Caco-2 (cell line): ENCODE results near the gene CTXN1. TPM values are rescaled to one million over a fixed set of nuclear protein-coding genes. Genes with fewer than 3 reads are reported as not detected.
A peak's percentile ranks its signal among the peaks of the same experiment; 100 is the strongest.

Source experiments
- BruUV-seq: library from RNA; stranded (reverse); fragments of 400-500 nt; replicated peaks from 2 replicates; lab custom pipeline; 2021; lab: Mats Ljungman, UMichigan
- CTCF ChIA-PET: fragments of 300-600 bp; sonication (Branson Sonifier 250); formaldehyde crosslinking; loops from one replicate; lab custom pipeline; 2022; ENCODE audit warnings: antibody characterized with exemption; lab: Charles Lee
- POLR2A ChIA-PET: fragments of 300-600 bp; sonication (Branson Sonifier 250); formaldehyde crosslinking; loops from one replicate; lab custom pipeline; 2022; ENCODE audit warnings: antibody characterized with exemption; lab: Charles Lee
- DNase-seq, 2 experiments: peaks; one replicate each; pipeline versions ENCODE4 v3.0.0 to v3.0.0-alpha.2; 2020 to 2022
- H3K27me3 ChIP-seq: replicated peaks from 2 replicates; pipeline ENCODE4 v1.6.0; 2011; ENCODE audit warnings: low read length; ENCODE audit not compliant: control insufficient read depth, insufficient read depth
- H3K36me3 ChIP-seq: 2 replicates; pipeline ENCODE4 v1.5.1; 2011; ENCODE audit warnings: low read length; ENCODE audit not compliant: control insufficient read depth, insufficient read depth
- H3K4me1 ChIP-seq: fragments of 250-450 bp; sonication (Bioruptor Pico); 2 replicates; pipeline ENCODE4 v1.5.1; 2020; ENCODE audit warnings: mild to moderate bottlenecking
- H3K4me3 ChIP-seq: 2 replicates; pipeline ENCODE4 v1.5.1; 2011; ENCODE audit warnings: low read depth, mild to moderate bottlenecking, control low read depth, low read length
- H3K9me3 ChIP-seq: fragments of 250-450 bp; sonication (Bioruptor Pico); 2 replicates; pipeline ENCODE4 v1.5.1; 2020; ENCODE audit warnings: mild to moderate bottlenecking, moderate library complexity
- H3K27ac Mint-ChIP-seq: one replicate; pipeline ENCODE4 v1.8.0; 2022; ENCODE audit warnings: mixed read lengths; ENCODE audit not compliant: unreplicated experiment
- H3K27me3 Mint-ChIP-seq: one replicate; pipeline ENCODE4 v1.8.0; 2022; ENCODE audit warnings: mixed read lengths; ENCODE audit not compliant: insufficient read depth, unreplicated experiment
- H3K36me3 Mint-ChIP-seq: one replicate; pipeline ENCODE4 v1.8.0; 2022; ENCODE audit warnings: mild to moderate bottlenecking, mixed read lengths; ENCODE audit not compliant: insufficient read depth, unreplicated experiment
- H3K4me1 Mint-ChIP-seq: one replicate; pipeline ENCODE4 v1.8.0; 2022; ENCODE audit warnings: low read depth, mixed read lengths; ENCODE audit not compliant: unreplicated experiment
- H3K4me3 Mint-ChIP-seq: one replicate; pipeline ENCODE4 v1.8.0; 2022; ENCODE audit warnings: mild to moderate bottlenecking, moderate library complexity, mixed read lengths; ENCODE audit not compliant: unreplicated experiment
- H3K9me3 Mint-ChIP-seq: one replicate; pipeline ENCODE4 v1.8.0; 2022; ENCODE audit warnings: mixed read lengths; ENCODE audit not compliant: unreplicated experiment
- intact Hi-C: fragments of 100-400 bp; cut with micrococcal nuclease; formaldehyde crosslinking; loops from one replicate; pipeline ENCODE4 v1.10.0; 2022; ENCODE audit not compliant: unreplicated experiment
- total RNA-seq: library from RNA; stranded (reverse); gene quantifications from 2 replicates; pipeline ENCODE4 v1.2.3, GENCODE V29; 2022
- TF ChIP-seq, protein P1 (sequence below), 2 experiments: fragments of 200-600 bp in 1 of 2; IDR thresholded peaks; 1 replicate in 1 of 2; 2 replicates in 1 of 2; pipeline versions ENCODE4 v1.5.1 to v1.8.0; 2011 to 2022; ENCODE audit warnings: antibody characterized with exemption in 1 of 2, control low read depth in 1 of 2, inconsistent platforms in 1 of 2, low read depth in 1 of 2, low read length in 1 of 2, mild to moderate bottlenecking in 1 of 2, moderate library complexity in 1 of 2; ENCODE audit not compliant: insufficient read depth in 1 of 2, severe bottlenecking in 1 of 2, unreplicated experiment in 1 of 2

The CTXN1 gene
- total RNA-seq, 1 experiment from 2014 or later: 7.4 TPM

DNA sequence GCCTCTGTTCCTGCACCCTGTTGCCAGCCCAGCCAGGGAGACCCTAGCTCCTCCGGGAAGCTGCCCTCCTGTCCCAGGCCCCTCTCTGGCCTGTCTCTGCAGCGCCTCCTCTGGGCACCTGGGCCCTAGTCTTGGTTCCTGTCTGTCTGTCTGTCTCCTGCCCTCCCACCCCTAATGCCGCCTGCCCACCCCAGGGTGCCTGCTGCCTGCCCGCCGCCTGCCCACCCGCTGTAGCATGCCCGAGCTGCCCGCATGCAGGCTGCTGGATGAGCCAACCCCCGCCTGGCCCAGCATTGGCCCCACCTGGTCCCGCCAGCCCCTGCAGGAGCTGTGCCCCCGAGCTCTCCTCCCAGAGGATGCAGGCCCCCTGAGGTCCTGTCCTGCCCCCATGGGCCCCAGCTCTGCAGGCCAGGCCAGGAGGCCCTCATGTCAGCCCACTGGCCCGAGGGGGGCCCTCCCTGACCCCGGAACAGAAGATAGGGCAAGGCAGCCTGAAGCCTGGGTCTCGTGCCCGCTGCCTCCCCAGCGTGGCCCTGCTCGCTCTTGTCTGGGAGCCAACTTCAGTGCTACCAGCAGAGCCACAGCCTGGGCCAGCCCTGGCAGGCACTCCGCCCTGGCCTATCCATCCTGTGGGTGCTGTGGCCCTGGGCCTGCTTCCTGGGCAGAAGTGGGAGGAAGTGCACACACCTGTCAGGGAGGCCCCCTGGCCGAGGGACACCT, 17.0 kb downstream of the CTXN1 start:
- no peak overlapping the region for H3K27ac Mint-ChIP-seq
- Histone ChIP-seq H3K9me3 (no peaks in the 10 kb centered on the region), H3K36me3 (peaks cover 2% of the 10 kb centered on the region; the same call in 1 of the 2 replicates), H3K4me1 (peaks cover 9% of the 10 kb centered on the region; the same call in 1 of the 2 replicates), H3K4me3 (no peak overlapping the region), H3K27me3 (no peaks in the 10 kb centered on the region)
- DNase-seq: peak in 1 of 2 experiments; percentile 17
- no peaks in the 10 kb centered on the region for H3K27me3 Mint-ChIP-seq
- no TSS peak for BruUV-seq
- intact Hi-C loops: no loop called here
- TF ChIP-seq, protein P1, sequence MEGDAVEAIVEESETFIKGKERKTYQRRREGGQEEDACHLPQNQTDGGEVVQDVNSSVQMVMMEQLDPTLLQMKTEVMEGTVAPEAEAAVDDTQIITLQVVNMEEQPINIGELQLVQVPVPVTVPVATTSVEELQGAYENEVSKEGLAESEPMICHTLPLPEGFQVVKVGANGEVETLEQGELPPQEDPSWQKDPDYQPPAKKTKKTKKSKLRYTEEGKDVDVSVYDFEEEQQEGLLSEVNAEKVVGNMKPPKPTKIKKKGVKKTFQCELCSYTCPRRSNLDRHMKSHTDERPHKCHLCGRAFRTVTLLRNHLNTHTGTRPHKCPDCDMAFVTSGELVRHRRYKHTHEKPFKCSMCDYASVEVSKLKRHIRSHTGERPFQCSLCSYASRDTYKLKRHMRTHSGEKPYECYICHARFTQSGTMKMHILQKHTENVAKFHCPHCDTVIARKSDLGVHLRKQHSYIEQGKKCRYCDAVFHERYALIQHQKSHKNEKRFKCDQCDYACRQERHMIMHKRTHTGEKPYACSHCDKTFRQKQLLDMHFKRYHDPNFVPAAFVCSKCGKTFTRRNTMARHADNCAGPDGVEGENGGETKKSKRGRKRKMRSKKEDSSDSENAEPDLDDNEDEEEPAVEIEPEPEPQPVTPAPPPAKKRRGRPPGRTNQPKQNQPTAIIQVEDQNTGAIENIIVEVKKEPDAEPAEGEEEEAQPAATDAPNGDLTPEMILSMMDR (IDR thresholded peaks at IDR 0.05; ENCODE audit: insufficient read depth in 1 of 2, low read depth in 1 of 2, low read length in 1 of 2, severe bottlenecking in 1 of 2, unreplicated experiment in 1 of 2): no peak
- CTCF ChIA-PET: interaction anchor here (1.3 kb wide), 1 partner anchor 11 kb away, joined by 4 read pairs; the partner anchor contains the start of gene SNAPC2
- no peaks in the 10 kb centered on the region for H3K9me3 Mint-ChIP-seq
- no peak overlapping the region for H3K4me3 Mint-ChIP-seq
- H3K4me1 Mint-ChIP-seq: peaks cover 6% of the 10 kb centered on the region
- POLR2A ChIA-PET: no interaction called here
- peaks cover 44% of the 10 kb centered on the region for H3K36me3 Mint-ChIP-seq

DNA sequence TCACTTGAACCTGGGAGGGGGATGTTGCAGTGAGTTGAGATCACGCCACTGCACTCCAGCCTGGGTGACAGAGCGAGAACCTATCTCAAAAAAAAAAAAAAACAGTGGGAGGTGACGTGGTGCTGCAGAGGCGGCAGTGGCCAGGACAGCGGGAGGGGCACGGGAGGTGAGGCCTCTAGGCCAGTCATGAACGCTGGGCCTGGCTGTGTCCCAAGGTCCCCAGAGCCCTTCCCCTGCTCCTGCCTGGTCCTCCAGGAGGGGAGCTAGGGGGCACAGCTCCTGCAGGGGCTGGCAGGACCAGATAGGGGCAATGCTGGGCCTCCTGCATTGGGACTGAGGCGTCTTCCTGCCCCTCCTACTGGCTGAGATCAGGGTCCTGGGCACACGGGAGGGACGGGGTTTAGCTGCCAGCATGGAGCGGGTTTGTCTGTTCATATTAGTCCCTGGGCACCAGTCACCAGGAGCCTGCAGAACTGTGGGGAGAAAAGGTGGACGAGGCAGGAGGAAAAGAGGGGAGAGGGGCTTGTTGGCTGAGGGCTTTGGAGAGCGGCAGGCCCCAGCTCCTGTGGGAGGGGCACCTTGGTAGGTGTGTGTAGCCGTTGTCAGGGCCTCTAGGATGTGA, 17.7 kb downstream of the CTXN1 start:
- no peaks in the 10 kb centered on the region for H3K9me3 Mint-ChIP-seq
- peaks cover 6% of the 10 kb centered on the region for H3K4me1 Mint-ChIP-seq
- BruUV-seq: no TSS peak
- no peak for DNase-seq
- H3K36me3 Mint-ChIP-seq: peaks cover 51% of the 10 kb centered on the region
- H3K27me3 Mint-ChIP-seq: no peaks in the 10 kb centered on the region
- no peak overlapping the region for H3K27ac Mint-ChIP-seq
- intact Hi-C loops: no loop called here
- TF ChIP-seq, protein P1 (IDR thresholded peaks at IDR 0.05; ENCODE audit: insufficient read depth in 1 of 2, low read depth in 1 of 2, low read length in 1 of 2, severe bottlenecking in 1 of 2, unreplicated experiment in 1 of 2): no peak
- Histone ChIP-seq H3K36me3 (peaks cover 2% of the 10 kb centered on the region; the same call in 1 of the 2 replicates), H3K4me1 (peaks cover 9% of the 10 kb centered on the region; the same call in 1 of the 2 replicates), H3K4me3 (no peak overlapping the region), H3K9me3 (no peaks in the 10 kb centered on the region), H3K27me3 (no peaks in the 10 kb centered on the region)
- ChIA-PET CTCF (no interaction called here), POLR2A (no interaction called here)
- no peak overlapping the region for H3K4me3 Mint-ChIP-seq

- no peaks in the 10 kb centered on the region for H3K9me3 Mint-ChIP-seq
- POLR2A ChIA-PET: no interaction called here
- CTCF ChIA-PET: no interaction called here
- Histone ChIP-seq H3K4me1 (peaks cover 10% of the 10 kb centered on the region; the same call in 1 of the 2 replicates), H3K4me3 (no peak overlapping the region), H3K9me3 (no peaks in the 10 kb centered on the region), H3K27me3 (no peaks in the 10 kb centered on the region), H3K36me3 (peaks cover 2% of the 10 kb centered on the region; the same call in 1 of the 2 replicates)
- TF ChIP-seq, protein P1 (IDR thresholded peaks at IDR 0.05; ENCODE audit: insufficient read depth in 1 of 2, low read depth in 1 of 2, low read length in 1 of 2, severe bottlenecking in 1 of 2, unreplicated experiment in 1 of 2): no peak
- no peak for DNase-seq
- peaks cover 49% of the 10 kb centered on the region for H3K36me3 Mint-ChIP-seq
- H3K27ac Mint-ChIP-seq: no peak overlapping the region
- H3K4me1 Mint-ChIP-seq: peaks cover 6% of the 10 kb centered on the region
- H3K4me3 Mint-ChIP-seq: peak overlapping the region; percentile 13
- intact Hi-C loops: no loop called here
- BruUV-seq: no TSS peak
- no peaks in the 10 kb centered on the region for H3K27me3 Mint-ChIP-seq
These were observed 18.4 kb downstream of the CTXN1 start for GRCh38 chr19:7907544-7907943.
